SK-N-SH (cell line): ENCODE data around the gene POLQ. TPM values are rescaled to one million over a fixed set of nuclear protein-coding genes. Genes with fewer than 3 reads are reported as not detected.
"Not testable (repeated sequence)": the region's sequence is repeated elsewhere in the genome, so short reads cannot be mapped to it uniquely, and the experiment has no call there.

ENCODE experiments used
- CTCF ChIA-PET: fragments of 300-600, 350-600 bp; formaldehyde crosslinking; extraction: SDS; loops from one replicate; lab custom pipeline; 2021; lab: Yijun Ruan, JAX
- POLR2A ChIA-PET: fragments of 350-600 bp; sonication (Branson Sonifier 250); formaldehyde crosslinking; extraction: SDS; loops from one replicate; lab custom pipeline; 2020; ENCODE audit warnings: antibody characterized with exemption, inconsistent platforms; lab: Yijun Ruan, JAX
- DNase-seq: peaks from one replicate; pipeline ENCODE4 v3.0.0; 2012
- H2AFZ ChIP-seq: fragments of 200-600 bp; sonication (generic); 2 replicates; pipeline ENCODE4 v1.8.1; 2016; ENCODE audit warnings: antibody characterized with exemption, mild to moderate bottlenecking, low read depth
- H3F3A ChIP-seq: fragments of 200-600 bp; sonication (generic); replicated peaks from 2 replicates; pipeline ENCODE3; 2016; ENCODE audit warnings: antibody characterized with exemption, mild to moderate bottlenecking; ENCODE audit not compliant: insufficient read depth
- H3K27ac ChIP-seq, 2 experiments: fragments of 200-500 bp in 1 of 2; fragments of 200-600 bp in 1 of 2; sonication (Bioruptor generic) in 1 of 2; sonication (generic), shearing (Covaris generic) in 1 of 2; 2 replicates each; pipeline versions ENCODE4 v1.5.1 to v1.6.1; 2014 to 2016; ENCODE audit warnings: low read depth in 2 of 2, inconsistent platforms in 1 of 2, low read length in 1 of 2, mild to moderate bottlenecking in 1 of 2, mixed read lengths in 1 of 2
- H3K27me3 ChIP-seq: fragments of 200-600 bp; sonication (generic), shearing (Covaris generic); 2 replicates; pipeline ENCODE4 v1.6.1; 2016; ENCODE audit warnings: mixed run types; ENCODE audit not compliant: insufficient read depth
- H3K36me3 ChIP-seq, 2 experiments: fragments of 200-500 bp in 1 of 2; fragments of 200-600 bp in 1 of 2; sonication (Bioruptor generic) in 1 of 2; sonication (generic) in 1 of 2; replicated peaks in 1 of 2; 2 replicates each; pipeline versions ENCODE3 to v1.5.1; 2014 to 2016; ENCODE audit warnings: low read length in 1 of 2, mild to moderate bottlenecking in 1 of 2; ENCODE audit not compliant: insufficient read depth in 2 of 2, control insufficient read depth in 1 of 2
- H3K4me1 ChIP-seq, 2 experiments: fragments of 200-500 bp in 1 of 2; fragments of 200-600 bp in 1 of 2; sonication (Bioruptor generic) in 1 of 2; sonication (generic), shearing (Covaris generic) in 1 of 2; 2 replicates each; pipeline versions ENCODE4 v1.5.1 to v1.6.1; 2014 to 2016; ENCODE audit warnings: low read depth in 1 of 2, low read length in 1 of 2, mixed run types in 1 of 2; ENCODE audit not compliant: insufficient read depth in 2 of 2, control insufficient read depth in 1 of 2
- H3K4me2 ChIP-seq: fragments of 200-600 bp; sonication (generic), shearing (Covaris generic); 2 replicates; pipeline ENCODE4 v1.6.1; 2017; ENCODE audit warnings: mixed run types
- H3K4me3 ChIP-seq, 2 experiments: fragments of 200-500 bp in 1 of 2; fragments of 200-600 bp in 1 of 2; sonication (Bioruptor generic) in 1 of 2; sonication (generic), shearing (Covaris generic) in 1 of 2; 2 replicates each; pipeline versions ENCODE4 v1.5.1 to v1.8.1; 2014 to 2016; ENCODE audit warnings: low read depth in 2 of 2, inconsistent platforms in 1 of 2, low read length in 1 of 2, mild to moderate bottlenecking in 1 of 2, mixed read lengths in 1 of 2, moderate library complexity in 1 of 2
- H3K79me2 ChIP-seq: fragments of 200-600 bp; sonication (generic); 2 replicates; pipeline ENCODE4 v1.8.1; 2017; ENCODE audit warnings: mild to moderate bottlenecking; ENCODE audit not compliant: insufficient read depth
- H3K9ac ChIP-seq: fragments of 200-600 bp; sonication (generic); 2 replicates; pipeline ENCODE4 v1.6.1; 2017; ENCODE audit warnings: mixed run types
- H3K9me2 ChIP-seq: fragments of 200-600 bp; sonication (generic); 2 replicates; pipeline ENCODE4 v1.6.1; 2017; ENCODE audit warnings: mixed run types
- H3K9me3 ChIP-seq: fragments of 200-600 bp; sonication (generic); 2 replicates; pipeline ENCODE4 v1.6.1; 2017; ENCODE audit warnings: mixed run types, mild to moderate bottlenecking, moderate library complexity
- H4K20me1 ChIP-seq: fragments of 200-600 bp; sonication (generic); 2 replicates; pipeline ENCODE4 v1.6.1; 2017; ENCODE audit warnings: mild to moderate bottlenecking, mixed run types; ENCODE audit not compliant: insufficient read depth
- ELF1 ChIP-seq: IDR thresholded peaks from 2 replicates; pipeline ENCODE4 v1.4.0; 2012
- EZH2phosphoT487 ChIP-seq: fragments of 200-600 bp; sonication (generic); IDR thresholded peaks from 2 replicates; pipeline ENCODE4 v1.6.1; 2017; ENCODE audit warnings: low read depth, mixed run types, mild to moderate bottlenecking, antibody characterized with exemption, moderate library complexity, borderline replicate concordance
- FOXM1 ChIP-seq: IDR thresholded peaks from 2 replicates; pipeline ENCODE4 v1.4.0; 2012; ENCODE audit warnings: low read depth, mild to moderate bottlenecking
- NRF1 ChIP-seq: IDR thresholded peaks from 2 replicates; pipeline ENCODE4 v1.6.1; 2012; ENCODE audit warnings: low read depth, mild to moderate bottlenecking, low read length
- PBX3 ChIP-seq: IDR thresholded peaks from 2 replicates; pipeline ENCODE4; 2012
- REST ChIP-seq: IDR thresholded peaks from 2 replicates; pipeline ENCODE4 v1.6.1; 2012; ENCODE audit warnings: mild to moderate bottlenecking, low read depth, low read length, moderate library complexity
- RFX5 ChIP-seq: IDR thresholded peaks from 2 replicates; pipeline ENCODE4 v1.6.1; 2012; ENCODE audit warnings: mild to moderate bottlenecking, improper control_type of control experiment, low read length
- RXRA ChIP-seq: IDR thresholded peaks from 2 replicates; pipeline ENCODE4 v1.4.0; 2012; ENCODE audit warnings: low read depth, mild to moderate bottlenecking, borderline replicate concordance
- SIN3A ChIP-seq: IDR thresholded peaks from 2 replicates; pipeline ENCODE4 v1.6.1; 2012; ENCODE audit warnings: low read depth, mild to moderate bottlenecking, low read length, moderate library complexity, borderline replicate concordance
- TCF12 ChIP-seq: IDR thresholded peaks from 2 replicates; pipeline ENCODE4 v1.4.0; 2012
- WGBS: methylation state at CpG from one replicate; pipeline ENCODE4 v1.1.6; 2017; ENCODE audit warnings: low lambda C conversion rate; 5-methylcytosine and 5-hydroxymethylcytosine counted together
- polyA plus RNA-seq, 3 experiments: library from polyadenylated mRNA; depleted of rRNA; stranded (reverse); fragments of >200 nt; gene quantifications; 2 replicates each; pipeline ENCODE4 v1.2.3, GENCODE V29; 2012
- TF ChIP-seq, protein P1 (sequence below): fragments of 200-600 bp; sonication (generic); IDR thresholded peaks from 2 replicates; pipeline ENCODE4 v1.6.1; 2017; ENCODE audit warnings: antibody characterized with exemption, mild to moderate bottlenecking, moderate library complexity

POLQ gene
- polyA plus RNA-seq, 1 of the 3 experiments (the other 2 are of a cell fraction) = 1.4 TPM

- H3K36me3 ChIP-seq = no peaks in the 10 kb centered on the region
- CTCF ChIA-PET = no interaction called here
- H3K4me2 ChIP-seq = no peak overlapping the region
- no peak overlapping the region for H3K9ac ChIP-seq
- no peaks in the 10 kb centered on the region; a peak in 1 of 4 replicates for H3K4me1 ChIP-seq
- H3K27me3 ChIP-seq = no peaks in the 10 kb centered on the region
- DNase-seq = no peak
- no peaks in the 10 kb centered on the region for H3K9me3 ChIP-seq
- H2AFZ ChIP-seq = no peak overlapping the region
- POLR2A ChIA-PET = no interaction called here
- no peaks in the 10 kb centered on the region for H4K20me1 ChIP-seq
- H3F3A ChIP-seq = no peaks in the 10 kb centered on the region
- H3K4me3 ChIP-seq = no peak overlapping the region
- no peaks in the 10 kb centered on the region for H3K79me2 ChIP-seq
- no peaks in the 10 kb centered on the region for H3K9me2 ChIP-seq
- H3K27ac ChIP-seq = no peak overlapping the region
- no peak for TF ChIP-seq FOXM1
- no peak for TF ChIP-seq ELF1
- TF ChIP-seq NRF1 = no peak
- no peak for TF ChIP-seq RFX5
- no peak for TF ChIP-seq TCF12
- TF ChIP-seq SIN3A = no peak
- no peak for TF ChIP-seq EZH2phosphoT487
- no peak for TF ChIP-seq REST
- TF ChIP-seq RXRA = no peak
- TF ChIP-seq, protein P1, sequence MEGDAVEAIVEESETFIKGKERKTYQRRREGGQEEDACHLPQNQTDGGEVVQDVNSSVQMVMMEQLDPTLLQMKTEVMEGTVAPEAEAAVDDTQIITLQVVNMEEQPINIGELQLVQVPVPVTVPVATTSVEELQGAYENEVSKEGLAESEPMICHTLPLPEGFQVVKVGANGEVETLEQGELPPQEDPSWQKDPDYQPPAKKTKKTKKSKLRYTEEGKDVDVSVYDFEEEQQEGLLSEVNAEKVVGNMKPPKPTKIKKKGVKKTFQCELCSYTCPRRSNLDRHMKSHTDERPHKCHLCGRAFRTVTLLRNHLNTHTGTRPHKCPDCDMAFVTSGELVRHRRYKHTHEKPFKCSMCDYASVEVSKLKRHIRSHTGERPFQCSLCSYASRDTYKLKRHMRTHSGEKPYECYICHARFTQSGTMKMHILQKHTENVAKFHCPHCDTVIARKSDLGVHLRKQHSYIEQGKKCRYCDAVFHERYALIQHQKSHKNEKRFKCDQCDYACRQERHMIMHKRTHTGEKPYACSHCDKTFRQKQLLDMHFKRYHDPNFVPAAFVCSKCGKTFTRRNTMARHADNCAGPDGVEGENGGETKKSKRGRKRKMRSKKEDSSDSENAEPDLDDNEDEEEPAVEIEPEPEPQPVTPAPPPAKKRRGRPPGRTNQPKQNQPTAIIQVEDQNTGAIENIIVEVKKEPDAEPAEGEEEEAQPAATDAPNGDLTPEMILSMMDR = no peak
- TF ChIP-seq PBX3 = no peak
Measured at GRCh38 chr3:121399820-121400219, 146.0 kb downstream of the POLQ start.

GRCh38 chr3:121398051-121398450 lies 147.7 kb downstream of the POLQ start:
- H3K9me3 ChIP-seq, H3F3A ChIP-seq, DNase-seq, H3K4me3 ChIP-seq, H3K79me2 ChIP-seq, H3K4me2 ChIP-seq, H4K20me1 ChIP-seq, H3K4me1 ChIP-seq, H2AFZ ChIP-seq, CTCF ChIA-PET, H3K36me3 ChIP-seq, H3K27ac ChIP-seq, POLR2A ChIA-PET, H3K27me3 ChIP-seq, H3K9me2 ChIP-seq, H3K9ac ChIP-seq: not testable (repeated sequence)
- WGBS = 77% methylated on average over 7 of the region's 8 CpGs
